Upper lobe of left lung (tissue), 4 donors: ENCODE results near the gene CLMP.

ENCODE experiments used
- EP300 ChIP-seq, 4 donors: sonication (generic); formaldehyde crosslinking; IDR thresholded peaks; one replicate each; pipeline ENCODE4 v1.5.1; 2017; ENCODE audit warnings: antibody characterized with exemption in 4 of 4, control low read depth in 2 of 4
- POLR2A ChIP-seq, 4 donors: fragments of 450-650 bp; IDR thresholded peaks; one replicate each; pipeline ENCODE4 v1.5.1; 2016 to 2017; ENCODE audit warnings: antibody characterized with exemption in 4 of 4, mild to moderate bottlenecking in 2 of 4
- POLR2AphosphoS5 ChIP-seq, 2 donors: sonication (generic); formaldehyde crosslinking; IDR thresholded peaks; one replicate each; pipeline ENCODE4 v1.5.1; 2017; ENCODE audit warnings: antibody characterized with exemption in 2 of 2
- TF ChIP-seq, protein P1 (sequence below), 6 experiments: fragments of 450-650 bp in 4 of 6; fragments of 200-600 bp in 2 of 6; sonication (generic) in 2 of 6; IDR thresholded peaks; one replicate each; pipeline ENCODE4 v1.5.1; 2016 to 2019; ENCODE audit warnings: antibody characterized with exemption in 6 of 6

GRCh38 chr11:123211149-123211852 lies 16.3 kb upstream of the CLMP start:
- no peak for TF ChIP-seq POLR2A (IDR thresholded peaks at IDR 0.05)
- TF ChIP-seq EP300 (IDR thresholded peaks at IDR 0.05), result no peak
- TF ChIP-seq, protein P1, sequence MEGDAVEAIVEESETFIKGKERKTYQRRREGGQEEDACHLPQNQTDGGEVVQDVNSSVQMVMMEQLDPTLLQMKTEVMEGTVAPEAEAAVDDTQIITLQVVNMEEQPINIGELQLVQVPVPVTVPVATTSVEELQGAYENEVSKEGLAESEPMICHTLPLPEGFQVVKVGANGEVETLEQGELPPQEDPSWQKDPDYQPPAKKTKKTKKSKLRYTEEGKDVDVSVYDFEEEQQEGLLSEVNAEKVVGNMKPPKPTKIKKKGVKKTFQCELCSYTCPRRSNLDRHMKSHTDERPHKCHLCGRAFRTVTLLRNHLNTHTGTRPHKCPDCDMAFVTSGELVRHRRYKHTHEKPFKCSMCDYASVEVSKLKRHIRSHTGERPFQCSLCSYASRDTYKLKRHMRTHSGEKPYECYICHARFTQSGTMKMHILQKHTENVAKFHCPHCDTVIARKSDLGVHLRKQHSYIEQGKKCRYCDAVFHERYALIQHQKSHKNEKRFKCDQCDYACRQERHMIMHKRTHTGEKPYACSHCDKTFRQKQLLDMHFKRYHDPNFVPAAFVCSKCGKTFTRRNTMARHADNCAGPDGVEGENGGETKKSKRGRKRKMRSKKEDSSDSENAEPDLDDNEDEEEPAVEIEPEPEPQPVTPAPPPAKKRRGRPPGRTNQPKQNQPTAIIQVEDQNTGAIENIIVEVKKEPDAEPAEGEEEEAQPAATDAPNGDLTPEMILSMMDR (IDR thresholded peaks at IDR 0.05), result no peak
- TF ChIP-seq POLR2AphosphoS5 (IDR thresholded peaks at IDR 0.05), result no peak
